LNCAP (cell line): Measurements from ENCODE around the gene RAMP1.

Experiments
- CTCF ChIP-seq: fragments of 450-650 bp; IDR thresholded peaks from 2 replicates; pipeline ENCODE4 v1.5.1; 2017; ENCODE audit warnings: mild to moderate bottlenecking

The RAMP1 gene

GRCh38 chr2:237876061-237876526 lies 16.7 kb downstream of the RAMP1 start:
- TF ChIP-seq CTCF, result no peak

- TF ChIP-seq CTCF, result no peak
Observed at GRCh38 chr2:237876532-237876931, 17.1 kb downstream of the RAMP1 start.

- no peak for TF ChIP-seq CTCF
Observed at GRCh38 chr2:237876951-237877491, 17.6 kb downstream of the RAMP1 start.

- TF ChIP-seq CTCF, result no peak
Observed at GRCh38 chr2:237877576-237878307, 18.3 kb downstream of the RAMP1 start.

GRCh38 chr2:237878321-237879057 lies 19.1 kb downstream of the RAMP1 start:
- no peak for TF ChIP-seq CTCF

GRCh38 chr2:237879058-237879430 lies 19.6 kb downstream of the RAMP1 start:
- TF ChIP-seq CTCF, result no peak

- TF ChIP-seq CTCF, result no peak
Observed at GRCh38 chr2:237879991-237880560, 20.7 kb downstream of the RAMP1 start.
